Loucy (cell line): Measurements from ENCODE around the gene S100A6.
"Not testable (repeated sequence)": the region's sequence is repeated elsewhere in the genome, so short reads cannot be mapped to it uniquely, and the experiment has no call there.

Experiments
- H2AFZ ChIP-seq: fragments of 200-600 bp; sonication (generic); 2 replicates; pipeline ENCODE4 v1.6.0; 2016; ENCODE audit warnings: antibody characterized with exemption, mild to moderate bottlenecking, low read length, moderate library complexity
- H3F3A ChIP-seq: fragments of 200-600 bp; 2 replicates; pipeline ENCODE4 v1.6.0; 2016; ENCODE audit warnings: antibody characterized with exemption, low read depth, mild to moderate bottlenecking
- H3K27me3 ChIP-seq: fragments of 200-600 bp; sonication (generic); 2 replicates; pipeline ENCODE4 v1.6.1; 2014; ENCODE audit warnings: low read length, mild to moderate bottlenecking; ENCODE audit not compliant: insufficient read depth, poor library complexity, severe bottlenecking
- H3K36me3 ChIP-seq: fragments of 200-600 bp; sonication (generic); 2 replicates; pipeline ENCODE4 v1.6.1; 2016; ENCODE audit warnings: low read length; ENCODE audit not compliant: insufficient read depth
- H3K4me1 ChIP-seq: fragments of 200-600 bp; sonication (generic); 2 replicates; pipeline ENCODE4 v1.5.1; 2014; ENCODE audit warnings: low read length, mild to moderate bottlenecking; ENCODE audit not compliant: insufficient read depth, poor library complexity, severe bottlenecking
- H3K4me2 ChIP-seq: fragments of 200-600 bp; sonication (generic); 2 replicates; pipeline ENCODE4 v1.6.0; 2014; ENCODE audit warnings: antibody characterized with exemption, low read length, low read depth, mild to moderate bottlenecking; ENCODE audit not compliant: poor library complexity, severe bottlenecking
- H3K4me3 ChIP-seq: fragments of 200-600 bp; sonication (generic); 2 replicates; pipeline ENCODE4 v1.5.1; 2014; ENCODE audit warnings: low read length, mild to moderate bottlenecking, mixed read lengths; ENCODE audit not compliant: poor library complexity, severe bottlenecking
- H3K79me2 ChIP-seq: fragments of 200-600 bp; sonication (generic); 2 replicates; pipeline ENCODE4 v1.6.1; 2014; ENCODE audit warnings: low read length; ENCODE audit not compliant: insufficient read depth
- H3K9ac ChIP-seq: fragments of 200-600 bp; sonication (generic); 2 replicates; pipeline ENCODE4 v1.6.0; 2014; ENCODE audit warnings: mild to moderate bottlenecking, low read depth, low read length, moderate library complexity; ENCODE audit not compliant: poor library complexity, severe bottlenecking
- H3K9me2 ChIP-seq: fragments of 200-600 bp; sonication (generic); replicated peaks from 2 replicates; pipeline ENCODE4 v1.6.1; 2016; ENCODE audit warnings: low read depth, low read length, mixed read lengths
- H3K9me3 ChIP-seq: fragments of 200-600 bp; sonication (generic); 2 replicates; pipeline ENCODE4 v1.6.1; 2014; ENCODE audit warnings: mild to moderate bottlenecking, antibody characterized with exemption, low read length, low read depth; ENCODE audit not compliant: insufficient read depth
- H4K20me1 ChIP-seq: fragments of 200-600 bp; sonication (generic); 2 replicates; pipeline ENCODE4 v1.6.0; 2014; ENCODE audit warnings: antibody characterized with exemption, low read length, mild to moderate bottlenecking; ENCODE audit not compliant: insufficient read depth, poor library complexity, severe bottlenecking
- CTCF ChIP-seq: fragments of 200-600 bp; sonication (generic); conservative IDR thresholded peaks from 2 replicates; pipeline ENCODE4 v1.5.1; 2014; ENCODE audit warnings: mild to moderate bottlenecking, antibody characterized with exemption, low read length
- EZH2phosphoT487 ChIP-seq: fragments of 200-600 bp; IDR thresholded peaks from 2 replicates; pipeline ENCODE4 v1.6.1; 2018; ENCODE audit warnings: antibody characterized with exemption, mild to moderate bottlenecking, moderate library complexity, borderline replicate concordance

The S100A6 gene

GRCh38 chr1:153535242-153536011 lies at the start of gene S100A6:
S100A6 (minus strand) TSS chr1:153535991; CDS start chr1:153535339, 652 bp downstream.
- peak within 1 kb of the TSS; percentile 89 for H3K4me3 ChIP-seq
- peak within 1 kb of the TSS; percentile 94 for H3K9ac ChIP-seq
- H3F3A ChIP-seq = peaks cover 18% of the 10 kb centered on the region
- H3K27me3 ChIP-seq = no peaks in the 10 kb centered on the region
- no peaks in the 10 kb centered on the region for H4K20me1 ChIP-seq
- H3K4me1 ChIP-seq = peaks cover 77% of the 10 kb centered on the region
- no peak for TF ChIP-seq CTCF
- no peak for TF ChIP-seq EZH2phosphoT487
- H3K36me3 ChIP-seq = no peaks in the 10 kb centered on the region
- peak within 1 kb of the TSS; percentile 69 for H2AFZ ChIP-seq
- peaks cover 37% of the 10 kb centered on the region for H3K79me2 ChIP-seq
- no peaks in the 10 kb centered on the region for H3K9me3 ChIP-seq
- H3K4me2 ChIP-seq = peak within 1 kb of the TSS; percentile 94
- H3K9me2 ChIP-seq = no peaks in the 10 kb centered on the region

- H3K9me2 ChIP-seq = no peaks in the 10 kb centered on the region
- H3K9me3 ChIP-seq = no peaks in the 10 kb centered on the region
- no peaks in the 10 kb centered on the region for H4K20me1 ChIP-seq
- H3K27me3 ChIP-seq = no peaks in the 10 kb centered on the region
- no peaks in the 10 kb centered on the region for H3K36me3 ChIP-seq
- no peaks in the 10 kb centered on the region for H3F3A ChIP-seq
- H3K79me2 ChIP-seq = no peaks in the 10 kb centered on the region
- no peak overlapping the region for H3K4me3 ChIP-seq
- H3K4me1 ChIP-seq = no peaks in the 10 kb centered on the region
- no peak overlapping the region for H3K9ac ChIP-seq
- TF ChIP-seq CTCF (no peak), EZH2phosphoT487 (no peak)
- no peak overlapping the region for H2AFZ ChIP-seq
- H3K4me2 ChIP-seq = no peak overlapping the region
Measured at GRCh38 chr1:153585006-153585405, 49.2 kb upstream of the S100A6 start.

- H3K79me2 ChIP-seq = no peaks in the 10 kb centered on the region
- H3K4me3 ChIP-seq = no peak overlapping the region
- no peaks in the 10 kb centered on the region for H4K20me1 ChIP-seq
- no peak overlapping the region for H3K4me2 ChIP-seq
- H2AFZ ChIP-seq = no peak overlapping the region; the same call in 1 of the 2 replicates
- H3K36me3 ChIP-seq = no peaks in the 10 kb centered on the region
- TF ChIP-seq EZH2phosphoT487 = no peak
- no peak for TF ChIP-seq CTCF
- no peaks in the 10 kb centered on the region for H3K9me2 ChIP-seq
- H3K9ac ChIP-seq = no peak overlapping the region
- H3K9me3 ChIP-seq = no peaks in the 10 kb centered on the region
- H3K4me1 ChIP-seq = no peaks in the 10 kb centered on the region
- no peaks in the 10 kb centered on the region for H3F3A ChIP-seq
- no peaks in the 10 kb centered on the region for H3K27me3 ChIP-seq
Measured at GRCh38 chr1:153583976-153584375, 48.2 kb upstream of the S100A6 start.

GRCh38 chr1:153583514-153583913 lies 47.7 kb upstream of the S100A6 start:
- H3K4me2 ChIP-seq, H3K79me2 ChIP-seq, H3K4me1 ChIP-seq, H2AFZ ChIP-seq, H3K9me2 ChIP-seq, H3K9me3 ChIP-seq, H3F3A ChIP-seq, H3K9ac ChIP-seq, H3K27me3 ChIP-seq, H3K36me3 ChIP-seq, H3K4me3 ChIP-seq, H4K20me1 ChIP-seq: not testable (repeated sequence)

- H2AFZ ChIP-seq, H4K20me1 ChIP-seq, H3K4me3 ChIP-seq, H3K4me1 ChIP-seq, H3K27me3 ChIP-seq, H3K36me3 ChIP-seq, H3K9me3 ChIP-seq, H3K4me2 ChIP-seq, H3K9ac ChIP-seq, H3F3A ChIP-seq, H3K79me2 ChIP-seq, H3K9me2 ChIP-seq: not testable (repeated sequence)
Measured at GRCh38 chr1:153582836-153583235, 47.0 kb upstream of the S100A6 start.
